ENCODE measurements around the gene ANKRD27. TPM values are rescaled to one million over a fixed set of nuclear protein-coding genes. Genes with fewer than 3 reads are reported as not detected.
"Not testable (repeated sequence)": the region's sequence is repeated elsewhere in the genome, so short reads cannot be mapped to it uniquely, and the experiment has no call there.

ANKRD27 gene
- total and polyA plus RNA-seq, 2 experiments from 2014 or later, result 24.3 to 32.6 TPM

GRCh38 chr19:32580353-32580900 lies 94.6 kb downstream of the ANKRD27 start:
- Histone ChIP-seq H4K20me1 (ENCODE audit: insufficient read depth, poor library complexity, severe bottlenecking) (no peaks in the 10 kb centered on the region), H3K4me1 (ENCODE audit: insufficient read depth) (peaks cover 5% of the 10 kb centered on the region)

DNA sequence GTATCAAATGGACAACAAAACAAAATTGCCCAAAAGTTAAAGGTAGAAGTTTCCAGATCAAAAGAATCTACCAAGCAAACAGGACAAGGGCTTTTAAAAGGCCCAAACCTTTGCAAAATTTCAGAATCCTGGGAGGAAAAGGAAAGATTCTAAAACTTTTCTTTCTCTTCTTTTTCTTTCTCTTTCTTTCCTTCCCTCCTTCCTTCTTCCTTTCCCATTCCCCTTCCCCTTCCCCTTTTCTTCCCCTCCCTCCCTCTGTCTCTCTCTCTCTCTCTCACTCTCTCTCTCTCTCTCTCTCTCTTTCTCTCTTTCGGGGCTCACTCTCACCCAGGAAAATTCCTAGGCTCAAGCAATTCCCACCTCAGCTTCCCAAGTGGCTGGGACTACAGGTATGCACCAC lies 98.2 kb downstream of the ANKRD27 start:
- H3K79me2 ChIP-seq, result peaks cover 6% of the 10 kb centered on the region
- H3K4me1 ChIP-seq (ENCODE audit: insufficient read depth), result no peaks in the 10 kb centered on the region
- no peak overlapping the region for H3K4me3 ChIP-seq
- DNase-seq (ENCODE audit: low spot score), result no peak
- H3K36me3 ChIP-seq (replicated peaks; ENCODE audit: insufficient read depth, low read depth), result no peaks in the 10 kb centered on the region
- 75% methylated on average over 1 of the region's 1 CpG for WGBS (ENCODE audit: low lambda C conversion rate, missing lambda C conversion rate)
- no peaks in the 10 kb centered on the region for H4K20me1 ChIP-seq (ENCODE audit: insufficient read depth, poor library complexity, severe bottlenecking)
- no peaks in the 10 kb centered on the region for H3K27me3 ChIP-seq
- H3K9me3 ChIP-seq (ENCODE audit: low read depth), result no peaks in the 10 kb centered on the region
- no peak overlapping the region for H2AFZ ChIP-seq
- TF ChIP-seq EZH2phosphoT487 (IDR thresholded peaks at IDR 0.05; ENCODE audit: low read depth, severe bottlenecking, unreplicated experiment), result no peak
- no peaks in the 10 kb centered on the region for H3K9me2 ChIP-seq (replicated peaks; ENCODE audit: insufficient read depth)
- no peak overlapping the region for H3K4me2 ChIP-seq
- H3K27ac ChIP-seq, result no peak overlapping the region

More at GRCh38 chr19:32580353-32580900, 94.6 kb downstream of the ANKRD27 start:
- H3K4me2 ChIP-seq, result peak overlapping the region; percentile 79
- peak overlapping the region; percentile 73 for H2AFZ ChIP-seq
- no peak overlapping the region for H3K27ac ChIP-seq
- no peaks in the 10 kb centered on the region for H3K27me3 ChIP-seq
- H3K4me3 ChIP-seq, result peak overlapping the region; percentile 49
- DNase-seq (ENCODE audit: low spot score), result no peak
- no peaks in the 10 kb centered on the region for H3K36me3 ChIP-seq (replicated peaks; ENCODE audit: insufficient read depth, low read depth)
- H3K9me3 ChIP-seq (ENCODE audit: low read depth), result no peaks in the 10 kb centered on the region
- WGBS (ENCODE audit: low lambda C conversion rate, missing lambda C conversion rate), result 31% methylated on average over 22 of the region's 22 CpGs
- no peaks in the 10 kb centered on the region for H3K9me2 ChIP-seq (replicated peaks; ENCODE audit: insufficient read depth)
- peaks cover 25% of the 10 kb centered on the region for H3K79me2 ChIP-seq
- TF ChIP-seq EZH2 (IDR thresholded peaks at IDR 0.05; ENCODE audit: borderline replicate concordance) (no peak), EZH2phosphoT487 (IDR thresholded peaks at IDR 0.05; ENCODE audit: low read depth, severe bottlenecking, unreplicated experiment) (no peak)
- TF ChIP-seq, protein P1, sequence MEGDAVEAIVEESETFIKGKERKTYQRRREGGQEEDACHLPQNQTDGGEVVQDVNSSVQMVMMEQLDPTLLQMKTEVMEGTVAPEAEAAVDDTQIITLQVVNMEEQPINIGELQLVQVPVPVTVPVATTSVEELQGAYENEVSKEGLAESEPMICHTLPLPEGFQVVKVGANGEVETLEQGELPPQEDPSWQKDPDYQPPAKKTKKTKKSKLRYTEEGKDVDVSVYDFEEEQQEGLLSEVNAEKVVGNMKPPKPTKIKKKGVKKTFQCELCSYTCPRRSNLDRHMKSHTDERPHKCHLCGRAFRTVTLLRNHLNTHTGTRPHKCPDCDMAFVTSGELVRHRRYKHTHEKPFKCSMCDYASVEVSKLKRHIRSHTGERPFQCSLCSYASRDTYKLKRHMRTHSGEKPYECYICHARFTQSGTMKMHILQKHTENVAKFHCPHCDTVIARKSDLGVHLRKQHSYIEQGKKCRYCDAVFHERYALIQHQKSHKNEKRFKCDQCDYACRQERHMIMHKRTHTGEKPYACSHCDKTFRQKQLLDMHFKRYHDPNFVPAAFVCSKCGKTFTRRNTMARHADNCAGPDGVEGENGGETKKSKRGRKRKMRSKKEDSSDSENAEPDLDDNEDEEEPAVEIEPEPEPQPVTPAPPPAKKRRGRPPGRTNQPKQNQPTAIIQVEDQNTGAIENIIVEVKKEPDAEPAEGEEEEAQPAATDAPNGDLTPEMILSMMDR (IDR thresholded peaks at IDR 0.05; ENCODE audit: poor library complexity), result no peak

- Histone ChIP-seq H3K4me1 (ENCODE audit: insufficient read depth) (no peaks in the 10 kb centered on the region), H4K20me1 (ENCODE audit: insufficient read depth, poor library complexity, severe bottlenecking) (no peaks in the 10 kb centered on the region), H3K27me3 (no peaks in the 10 kb centered on the region), H3K9me2 (replicated peaks; ENCODE audit: insufficient read depth) (no peaks in the 10 kb centered on the region), H3K27ac (no peak overlapping the region), H2AFZ (no peak overlapping the region), H3K79me2 (no peaks in the 10 kb centered on the region), H3K4me2 (no peak overlapping the region), H3K36me3 (replicated peaks; ENCODE audit: insufficient read depth, low read depth) (no peaks in the 10 kb centered on the region), H3K9me3 (ENCODE audit: low read depth) (no peaks in the 10 kb centered on the region), H3K4me3 (no peak overlapping the region)
- TF ChIP-seq EZH2 (IDR thresholded peaks at IDR 0.05; ENCODE audit: borderline replicate concordance) (no peak), EZH2phosphoT487 (IDR thresholded peaks at IDR 0.05; ENCODE audit: low read depth, severe bottlenecking, unreplicated experiment) (no peak)
- TF ChIP-seq, protein P1 (IDR thresholded peaks at IDR 0.05; ENCODE audit: poor library complexity), result no peak
- DNase-seq (ENCODE audit: low spot score), result no peak
- WGBS (ENCODE audit: low lambda C conversion rate, missing lambda C conversion rate), result 51% methylated on average over 3 of the region's 3 CpGs
These were observed 101.5 kb downstream of the ANKRD27 start for GRCh38 chr19:32573492-32573794.

GRCh38 chr19:32572700-32573491 lies 102.1 kb downstream of the ANKRD27 start:
- not testable (repeated sequence) for H3K9me3 ChIP-seq (ENCODE audit: low read depth); H3K4me3 ChIP-seq; H3K36me3 ChIP-seq (replicated peaks; ENCODE audit: insufficient read depth, low read depth); H3K9me2 ChIP-seq (replicated peaks; ENCODE audit: insufficient read depth); DNase-seq (ENCODE audit: low spot score); H3K4me1 ChIP-seq (ENCODE audit: insufficient read depth); H3K27me3 ChIP-seq; H2AFZ ChIP-seq; H3K27ac ChIP-seq; H3K79me2 ChIP-seq; H4K20me1 ChIP-seq (ENCODE audit: insufficient read depth, poor library complexity, severe bottlenecking); H3K4me2 ChIP-seq
- 89% methylated on average over 21 of the region's 21 CpGs for WGBS (ENCODE audit: low lambda C conversion rate, missing lambda C conversion rate)

GRCh38 chr19:32571471-32572075 lies 103.4 kb downstream of the ANKRD27 start:
- H3K36me3 ChIP-seq (replicated peaks; ENCODE audit: insufficient read depth, low read depth); DNase-seq (ENCODE audit: low spot score); H4K20me1 ChIP-seq (ENCODE audit: insufficient read depth, poor library complexity, severe bottlenecking); H3K4me1 ChIP-seq (ENCODE audit: insufficient read depth); H2AFZ ChIP-seq; H3K9me2 ChIP-seq (replicated peaks; ENCODE audit: insufficient read depth); H3K27me3 ChIP-seq; H3K4me3 ChIP-seq; H3K9me3 ChIP-seq (ENCODE audit: low read depth); H3K4me2 ChIP-seq; H3K27ac ChIP-seq; H3K79me2 ChIP-seq: not testable (repeated sequence)
- WGBS (ENCODE audit: low lambda C conversion rate, missing lambda C conversion rate), result 92% methylated on average over 18 of the region's 36 CpGs

Measured in hepatocyte (in vitro differentiated cells).